Activated CD8-positive, alpha-beta memory T cell treated with anti-CD3 and anti-CD28 coated beads, Interleukin-2, amount 50 U/mL, for 24 hours (primary cell): Measurements from ENCODE around the gene SPDYE4.

Experiments
- DNase-seq: peaks from one replicate; pipeline ENCODE4 v3.0.0-alpha.2; 2020; ENCODE audit errors: extremely low read depth

Gene SPDYE4

GRCh38 chr17:8712698-8713097 is 45.6 kb downstream of the SPDYE4 start:
- DNase-seq: no peak

GRCh38 chr17:8711291-8711690 is 47.1 kb downstream of the SPDYE4 start:
- no peak for DNase-seq

GRCh38 chr17:8710813-8711212 is 47.5 kb downstream of the SPDYE4 start:
- DNase-seq: no peak

- DNase-seq: no peak
Measured at GRCh38 chr17:8709006-8709405, 49.3 kb downstream of the SPDYE4 start.

GRCh38 chr17:8708025-8708461 is 50.3 kb downstream of the SPDYE4 start:
- no peak for DNase-seq

GRCh38 chr17:8707332-8708024 is 50.9 kb downstream of the SPDYE4 start:
- DNase-seq: no peak

GRCh38 chr17:8706431-8706830 is 51.9 kb downstream of the SPDYE4 start:
- DNase-seq: no peak

- no peak for DNase-seq
Measured at GRCh38 chr17:8705427-8705826, 52.9 kb downstream of the SPDYE4 start.

GRCh38 chr17:8703001-8703400 is 55.3 kb downstream of the SPDYE4 start:
- DNase-seq: no peak

GRCh38 chr17:8701754-8702153 is 56.6 kb downstream of the SPDYE4 start:
- no peak for DNase-seq

GRCh38 chr17:8701221-8701620 is 57.1 kb downstream of the SPDYE4 start:
- no peak for DNase-seq
